Brain microvascular endothelial cell (primary cell): ENCODE measurements around the gene ENPP1.
A peak's percentile ranks its signal among the peaks of the same experiment; 100 is the strongest.

Experiments
- DNase-seq: peaks from one replicate; pipeline ENCODE4 v3.0.0-alpha.2; 2020
- H3K27ac ChIP-seq: fragments of 250-450 bp; sonication (Bioruptor Pico); 2 replicates; pipeline ENCODE4 v1.5.1; 2020; ENCODE audit warnings: mild to moderate bottlenecking, moderate library complexity
- H3K27me3 ChIP-seq: fragments of 250-450 bp; sonication (Bioruptor Pico); replicated peaks from 2 replicates; pipeline ENCODE4 v1.5.1; 2020; ENCODE audit warnings: mild to moderate bottlenecking
- H3K36me3 ChIP-seq: fragments of 250-450 bp; sonication (Bioruptor Pico); replicated peaks from 2 replicates; pipeline ENCODE4 v1.5.1; 2020; ENCODE audit warnings: mild to moderate bottlenecking
- H3K4me3 ChIP-seq: 2 replicates; pipeline ENCODE4 v1.5.1; 2011; ENCODE audit warnings: low read depth, mild to moderate bottlenecking, control low read depth, low read length, moderate library complexity
- in situ Hi-C: cut with HindIII; loops from 2 replicates; pipeline ENCODE4 v1.10.0; 2017; ENCODE audit warnings: low sequenced_read_pairs, low pct_ligation_motif_present
- TF ChIP-seq, protein P1 (sequence below): IDR thresholded peaks from 2 replicates; pipeline ENCODE4 v1.5.1; 2011; ENCODE audit warnings: low read depth, mild to moderate bottlenecking, moderate library complexity, low read length, control low read depth, inconsistent platforms; ENCODE audit errors: missing control alignments

Gene ENPP1

DNA sequence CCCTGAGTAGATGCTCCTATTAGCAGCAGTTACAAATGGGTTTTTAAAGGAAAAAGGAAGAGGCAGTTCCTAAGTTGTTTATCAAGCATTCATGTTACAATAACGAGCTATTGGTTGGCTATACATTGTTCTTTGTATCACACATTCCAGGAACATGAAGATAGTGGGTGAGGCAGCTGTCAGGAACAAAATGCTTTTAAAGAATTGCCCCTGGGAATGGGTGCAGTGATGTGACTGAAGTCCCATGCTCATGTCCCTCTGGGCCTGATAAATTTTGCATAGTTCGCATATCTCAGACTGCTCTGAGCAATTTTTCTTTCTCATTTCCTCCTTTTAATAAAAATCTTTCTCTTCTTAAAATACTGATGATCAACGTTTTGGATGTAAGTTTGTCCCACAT, 3.7 kb downstream of the ENPP1 start:
- in situ Hi-C loops, result no loop called here

DNA sequence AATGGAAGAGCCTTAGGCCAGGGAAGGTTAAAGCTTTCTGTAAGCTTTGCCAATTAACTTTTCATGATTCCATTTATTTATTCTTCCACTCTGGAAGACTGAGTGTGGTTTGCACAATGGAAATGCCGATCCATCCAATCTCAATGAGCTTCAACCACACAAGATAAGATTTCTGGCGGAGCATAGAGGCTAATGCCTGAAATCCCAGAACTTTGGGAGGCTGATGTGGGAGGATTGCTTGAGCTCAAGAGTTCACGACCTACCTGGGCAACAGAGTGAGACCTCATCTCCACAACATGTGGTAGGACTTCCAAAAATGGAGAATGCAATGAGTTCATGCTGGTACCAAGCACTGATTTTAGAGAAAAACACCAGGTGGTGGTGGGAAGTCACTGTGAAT, 6.2 kb downstream of the ENPP1 start:
- in situ Hi-C loops, result no loop called here
- H3K27me3 ChIP-seq, result no peaks in the 10 kb centered on the region
- no peaks in the 10 kb centered on the region for H3K36me3 ChIP-seq
- H3K4me3 ChIP-seq, result no peak overlapping the region
- H3K27ac ChIP-seq, result no peak overlapping the region
- DNase-seq, result no peak
- TF ChIP-seq, protein P1, sequence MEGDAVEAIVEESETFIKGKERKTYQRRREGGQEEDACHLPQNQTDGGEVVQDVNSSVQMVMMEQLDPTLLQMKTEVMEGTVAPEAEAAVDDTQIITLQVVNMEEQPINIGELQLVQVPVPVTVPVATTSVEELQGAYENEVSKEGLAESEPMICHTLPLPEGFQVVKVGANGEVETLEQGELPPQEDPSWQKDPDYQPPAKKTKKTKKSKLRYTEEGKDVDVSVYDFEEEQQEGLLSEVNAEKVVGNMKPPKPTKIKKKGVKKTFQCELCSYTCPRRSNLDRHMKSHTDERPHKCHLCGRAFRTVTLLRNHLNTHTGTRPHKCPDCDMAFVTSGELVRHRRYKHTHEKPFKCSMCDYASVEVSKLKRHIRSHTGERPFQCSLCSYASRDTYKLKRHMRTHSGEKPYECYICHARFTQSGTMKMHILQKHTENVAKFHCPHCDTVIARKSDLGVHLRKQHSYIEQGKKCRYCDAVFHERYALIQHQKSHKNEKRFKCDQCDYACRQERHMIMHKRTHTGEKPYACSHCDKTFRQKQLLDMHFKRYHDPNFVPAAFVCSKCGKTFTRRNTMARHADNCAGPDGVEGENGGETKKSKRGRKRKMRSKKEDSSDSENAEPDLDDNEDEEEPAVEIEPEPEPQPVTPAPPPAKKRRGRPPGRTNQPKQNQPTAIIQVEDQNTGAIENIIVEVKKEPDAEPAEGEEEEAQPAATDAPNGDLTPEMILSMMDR, result no peak

More for the DNA sequence above, 3.7 kb downstream of the ENPP1 start:
- Histone ChIP-seq H3K4me3 (no peak overlapping the region), H3K36me3 (no peaks in the 10 kb centered on the region), H3K27me3 (no peaks in the 10 kb centered on the region), H3K27ac (no peak overlapping the region)
- no peak for DNase-seq
- TF ChIP-seq, protein P1, result no peak

DNA sequence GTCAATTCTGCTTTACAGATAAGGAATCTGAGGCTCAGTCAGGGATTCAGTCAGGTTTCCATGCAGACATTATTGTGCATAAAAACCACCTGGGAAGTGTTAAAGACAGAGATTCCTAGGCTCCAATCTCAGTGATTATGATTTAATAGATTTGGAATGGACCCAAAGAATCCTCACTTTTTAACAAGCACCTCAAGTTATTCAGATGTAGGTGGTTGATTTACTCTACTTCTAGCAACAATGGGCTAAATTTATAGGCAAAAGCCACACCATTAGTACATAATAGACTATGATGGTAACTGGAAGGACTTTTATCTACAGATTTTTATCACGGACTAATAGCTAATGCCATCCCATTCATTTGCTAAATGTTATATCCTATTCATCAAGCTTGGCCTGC, 9.0 kb downstream of the ENPP1 start:
- Histone ChIP-seq H3K36me3 (no peaks in the 10 kb centered on the region), H3K4me3 (no peak overlapping the region), H3K27me3 (no peaks in the 10 kb centered on the region), H3K27ac (no peak overlapping the region)
- in situ Hi-C loops, result no loop called here
- DNase-seq, result no peak
- TF ChIP-seq, protein P1, result no peak

DNA sequence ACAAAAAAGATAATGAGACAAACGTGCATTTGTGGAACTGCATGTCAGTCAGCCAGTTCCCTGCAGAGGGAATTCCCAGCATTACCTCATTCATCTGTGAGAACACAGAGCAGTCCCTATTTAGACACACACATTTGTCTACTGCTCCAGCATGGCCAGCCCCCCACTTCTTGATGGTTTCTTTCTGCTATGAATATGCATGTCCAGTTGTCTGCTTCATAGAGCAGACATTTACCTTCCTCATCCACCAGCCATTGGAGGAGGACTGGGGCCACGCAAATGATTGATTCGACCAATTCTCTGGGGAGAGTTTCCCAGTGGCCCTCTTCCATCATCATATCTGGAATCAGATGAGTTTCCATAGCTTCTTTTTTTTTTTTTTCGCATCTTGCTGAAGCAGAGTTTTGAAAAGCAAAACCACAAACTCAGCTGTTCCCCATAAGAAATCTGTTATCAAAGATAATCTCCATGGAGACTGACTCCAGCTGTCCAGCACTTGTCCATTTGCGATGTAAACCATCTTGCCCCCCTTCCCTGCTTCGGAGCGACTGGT, 11.8 kb downstream of the ENPP1 start:
- Histone ChIP-seq H3K27me3 (no peaks in the 10 kb centered on the region), H3K4me3 (no peak overlapping the region), H3K36me3 (no peaks in the 10 kb centered on the region), H3K27ac (peak overlapping the region; percentile 37)
- in situ Hi-C loops, result no loop called here
- TF ChIP-seq, protein P1, result no peak
- DNase-seq, result peak; percentile 85

DNA sequence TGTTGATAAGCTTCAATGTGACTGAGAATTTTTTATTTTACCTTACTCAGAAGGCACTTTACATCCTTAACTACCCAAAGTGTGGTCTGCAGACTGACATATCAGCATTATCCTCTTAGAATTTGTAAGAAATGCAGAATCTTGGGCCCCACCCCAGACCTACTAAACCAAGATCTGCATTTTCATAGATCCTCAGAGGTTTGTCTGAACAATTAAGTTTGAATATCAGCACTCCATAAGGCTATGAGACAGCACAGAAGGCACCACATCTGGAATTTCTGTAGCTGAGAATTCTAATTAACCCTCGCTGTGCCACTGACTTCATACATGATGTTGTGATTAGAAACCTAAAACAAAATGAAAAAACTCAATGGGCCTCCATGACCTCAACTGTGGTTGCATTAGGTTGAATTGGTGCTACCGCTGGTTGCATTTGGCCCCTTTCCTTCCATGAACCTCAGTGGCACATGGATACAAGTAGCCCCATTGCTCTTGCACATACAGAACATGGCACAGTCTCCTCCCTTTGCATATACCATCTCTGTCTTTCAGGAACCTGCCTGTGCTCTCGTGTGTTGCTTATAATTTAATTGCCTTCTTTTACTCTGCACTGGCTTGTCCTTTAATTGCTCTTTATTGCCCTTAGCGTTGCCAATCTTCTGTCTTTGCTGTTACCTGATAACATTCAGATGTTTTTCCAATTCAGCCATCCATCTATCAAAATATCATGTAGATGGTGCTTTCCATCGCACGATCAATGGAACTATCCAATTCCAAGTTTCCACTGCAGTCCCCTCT, 13.4 kb downstream of the ENPP1 start:
- in situ Hi-C loops, result no loop called here
- Histone ChIP-seq H3K27ac (no peak overlapping the region), H3K27me3 (no peaks in the 10 kb centered on the region), H3K36me3 (no peaks in the 10 kb centered on the region), H3K4me3 (no peak overlapping the region)
- TF ChIP-seq, protein P1, result no peak
- no peak for DNase-seq
